Measurements from ENCODE around the gene PXMP2.

- TF ChIP-seq CTCF (IDR thresholded peaks at IDR 0.05; ENCODE audit: insufficient read depth, low read length, poor library complexity, severe bottlenecking) (no peak), EZH2phosphoT487 (conservative IDR thresholded peaks at IDR 0.05; ENCODE audit: low read length) (no peak)
These were observed 28.2 kb upstream of the PXMP2 start for GRCh38 chr12:132659146-132659545.

All from SU-DHL-6 (cell line).